Keratinocyte (primary cell): ENCODE results near the gene TCP10L. TPM values are rescaled to one million over a fixed set of nuclear protein-coding genes. Genes with fewer than 3 reads are reported as not detected.

Experiments used
- DNase-seq: peaks from one replicate; pipeline ENCODE4 v3.0.0-alpha.2; 2011; ENCODE audit warnings: low read depth, missing footprints, low spot score
- FAIRE-seq: peaks from 2 replicates; lab custom pipeline; 2011; peaks lifted over from hg19 to GRCh38; lab: Jason Lieb, UNC
- H2AFZ ChIP-seq: 2 replicates; pipeline ENCODE4 v1.6.0; 2012; ENCODE audit warnings: low read length, control low read depth, inconsistent platforms; ENCODE audit not compliant: control insufficient read depth
- H3K27ac ChIP-seq: 2 replicates; pipeline ENCODE4 v1.5.1; 2011; ENCODE audit warnings: low read length; ENCODE audit not compliant: control insufficient read depth, insufficient read depth
- H3K27me3 ChIP-seq: 3 replicates; pipeline ENCODE4 v1.6.0; 2011; ENCODE audit warnings: low read length; ENCODE audit not compliant: control insufficient read depth, insufficient read depth; ENCODE audit errors: extremely low read depth
- H3K36me3 ChIP-seq, 2 experiments: 2 replicates in 1 of 2; 3 replicates in 1 of 2; pipeline ENCODE4 v1.5.1; 2011; ENCODE audit warnings: low read length in 2 of 2, mild to moderate bottlenecking in 1 of 2; ENCODE audit not compliant: control insufficient read depth in 2 of 2, insufficient read depth in 2 of 2; ENCODE audit errors: extremely low read depth in 1 of 2
- H3K4me1 ChIP-seq: 3 replicates; pipeline ENCODE4 v1.5.1; 2011; ENCODE audit warnings: low read length; ENCODE audit not compliant: control insufficient read depth, insufficient read depth; ENCODE audit errors: extremely low read depth
- H3K4me2 ChIP-seq: 3 replicates; pipeline ENCODE4 v1.6.0; 2011; ENCODE audit warnings: low read depth, low read length; ENCODE audit not compliant: control insufficient read depth, insufficient read depth; ENCODE audit errors: extremely low read depth
- H3K4me3 ChIP-seq, 3 experiments: fragments of 200-600 bp in 1 of 3; sonication (generic) in 1 of 3; 2 replicates in 2 of 3; 3 replicates in 1 of 3; pipeline ENCODE4 v1.5.1; 2011 to 2016; ENCODE audit warnings: low read length in 3 of 3, mild to moderate bottlenecking in 3 of 3, control low read depth in 2 of 3, inconsistent platforms in 1 of 3, low read depth in 1 of 3, mixed read lengths in 1 of 3, mixed run types in 1 of 3, moderate library complexity in 1 of 3; ENCODE audit not compliant: control insufficient read depth in 2 of 3, insufficient read depth in 2 of 3; ENCODE audit errors: extremely low read depth in 1 of 3
- H3K79me2 ChIP-seq: 2 replicates; pipeline ENCODE4 v1.6.0; 2012; ENCODE audit warnings: low read length; ENCODE audit not compliant: control insufficient read depth, insufficient read depth
- H3K9ac ChIP-seq: 3 replicates; pipeline ENCODE4 v1.6.0; 2011; ENCODE audit warnings: low read length; ENCODE audit not compliant: control insufficient read depth, insufficient read depth; ENCODE audit errors: extremely low read depth
- H3K9me1 ChIP-seq: 3 replicates; pipeline ENCODE4 v1.6.0; 2011; ENCODE audit warnings: low read length; ENCODE audit not compliant: control insufficient read depth, insufficient read depth; ENCODE audit errors: extremely low read depth
- H3K9me3 ChIP-seq: 2 replicates; pipeline ENCODE4 v1.5.1; 2012; ENCODE audit warnings: low read depth, low read length; ENCODE audit not compliant: control insufficient read depth
- H4K20me1 ChIP-seq: 3 replicates; pipeline ENCODE4 v1.6.0; 2011; ENCODE audit warnings: low read length; ENCODE audit not compliant: control insufficient read depth, insufficient read depth; ENCODE audit errors: extremely low read depth
- CTCF ChIP-seq, 3 experiments: IDR thresholded peaks in 1 of 3; conservative IDR thresholded peaks in 1 of 3; optimal IDR thresholded peaks in 1 of 3; 2 replicates in 2 of 3; 3 replicates in 1 of 3; pipeline versions ENCODE3 to v1.5.1; 2011; ENCODE audit warnings: low read length in 3 of 3, mild to moderate bottlenecking in 3 of 3, moderate library complexity in 2 of 3, control low read depth in 1 of 3, inconsistent platforms in 1 of 3; ENCODE audit not compliant: insufficient read depth in 2 of 3; ENCODE audit errors: extremely low read depth in 1 of 3
- EZH2 ChIP-seq: IDR thresholded peaks from one replicate; pipeline ENCODE4 v1.6.1; 2012; ENCODE audit warnings: inconsistent platforms, mild to moderate bottlenecking, low read length, moderate library complexity
- dilution Hi-C: fragments of 300-500 bp; cut with MboI; formaldehyde crosslinking; loops from one replicate; pipeline ENCODE4 v1.7.0; 2020; ENCODE audit warnings: low sequenced_read_pairs; ENCODE audit not compliant: extremely low pct_ligation_motif_present
- polyA plus RNA-seq, 5 experiments: library from polyadenylated mRNA; depleted of rRNA in 3 of 5; stranded (reverse) in 3 of 5; stranded (forward) in 1 of 5; unstranded in 1 of 5; fragments of >200 nt; gene quantifications; 1 replicate in 1 of 5; 2 replicates in 3 of 5; 3 replicates in 1 of 5; pipeline versions ENCODE4 v1.2.1 to v1.2.3, GENCODE V29; 2011 to 2012; ENCODE audit warnings: missing spikeins in 2 of 5, low read depth in 1 of 5, low replicate concordance in 1 of 5

Gene TCP10L
- polyA plus RNA-seq, 1 donor (not counting 4 experiments of a cell fraction or from before 2014, with no cell fraction given): 0.25 TPM

- H3K4me1 ChIP-seq: peaks cover 24% of the 10 kb centered on the region
- H3K27me3 ChIP-seq: no peaks in the 10 kb centered on the region
- H3K27ac ChIP-seq: no peak overlapping the region
- H3K9me3 ChIP-seq: no peaks in the 10 kb centered on the region
- FAIRE-seq (no peak), DNase-seq (no peak)
- no peaks in the 10 kb centered on the region for H4K20me1 ChIP-seq
- no peak overlapping the region for H3K4me3 ChIP-seq
- H3K36me3 ChIP-seq: peaks cover 12 to 18% of the 10 kb centered on the region in 2 experiments
- no peak overlapping the region for H3K4me2 ChIP-seq
- no peak overlapping the region for H2AFZ ChIP-seq
- TF ChIP-seq CTCF (optimal IDR thresholded peaks at IDR 0.05 in 1 of 3, IDR thresholded peaks at IDR 0.05 in 1 of 3, conservative IDR thresholded peaks at IDR 0.05 in 1 of 3; ENCODE audit: extremely low read depth in 1 of 3, insufficient read depth in 2 of 3, low read length in 3 of 3): no peak
- H3K9ac ChIP-seq: no peak overlapping the region
- no peaks in the 10 kb centered on the region for H3K79me2 ChIP-seq
- H3K9me1 ChIP-seq: no peaks in the 10 kb centered on the region
- dilution Hi-C loops: no loop called here
Observed at GRCh38 chr21:32599091-32599490, 13.8 kb upstream of the TCP10L start.

GRCh38 chr21:32597205-32597604 lies 11.9 kb upstream of the TCP10L start:
- peak overlapping the region; percentile 81 for H3K27ac ChIP-seq
- no peaks in the 10 kb centered on the region for H3K79me2 ChIP-seq
- H3K9ac ChIP-seq: no peak overlapping the region
- peaks cover 24% of the 10 kb centered on the region for H3K4me1 ChIP-seq
- no peaks in the 10 kb centered on the region for H3K9me1 ChIP-seq
- peaks cover 7 to 10% of the 10 kb centered on the region in 2 experiments for H3K36me3 ChIP-seq
- H3K27me3 ChIP-seq: no peaks in the 10 kb centered on the region
- peak; percentile 77 for DNase-seq
- peak; percentile 92 for FAIRE-seq
- peak overlapping the region in 1 of 3 experiments; percentile 8 for H3K4me3 ChIP-seq
- TF ChIP-seq CTCF (optimal IDR thresholded peaks at IDR 0.05 in 1 of 3, IDR thresholded peaks at IDR 0.05 in 1 of 3, conservative IDR thresholded peaks at IDR 0.05 in 1 of 3; ENCODE audit: extremely low read depth in 1 of 3, insufficient read depth in 2 of 3, low read length in 3 of 3) (no peak), EZH2 (no peak)
- no peaks in the 10 kb centered on the region for H4K20me1 ChIP-seq
- dilution Hi-C loops: no loop called here
- H2AFZ ChIP-seq: no peak overlapping the region
- H3K4me2 ChIP-seq: peak overlapping the region; percentile 58
- no peaks in the 10 kb centered on the region for H3K9me3 ChIP-seq
